Thymus (tissue), 11 donors: ENCODE data around the gene ACOT11. TPM values are rescaled to one million over a fixed set of nuclear protein-coding genes. Genes with fewer than 3 reads are reported as not detected.

Source experiments
- DNase-seq, 9 donors: peaks; one replicate each; pipeline ENCODE4 v3.0.0-alpha.2; 2013; ENCODE audit warnings: low spot score in 9 of 9, low read depth in 6 of 9, missing footprints in 1 of 9
- H3K27ac ChIP-seq, 2 donors: one replicate each; pipeline ENCODE4 v1.5.1; 2013; ENCODE audit warnings: control low read depth in 1 of 2, low read depth in 1 of 2, low read length in 1 of 2, mild to moderate bottlenecking in 1 of 2, moderate library complexity in 1 of 2
- H3K27me3 ChIP-seq, 2 donors: one replicate each; pipeline ENCODE4 v1.5.1; 2013; ENCODE audit warnings: low read length in 1 of 2; ENCODE audit not compliant: control insufficient read depth in 2 of 2, insufficient read depth in 1 of 2
- H3K36me3 ChIP-seq, 2 donors: one replicate each; pipeline ENCODE4 v1.5.1; 2013; ENCODE audit warnings: low read length in 1 of 2, mild to moderate bottlenecking in 1 of 2, moderate library complexity in 1 of 2; ENCODE audit not compliant: control insufficient read depth in 2 of 2, insufficient read depth in 2 of 2
- H3K4me1 ChIP-seq, 2 donors: one replicate each; pipeline ENCODE4 v1.5.1; 2013; ENCODE audit warnings: low read length in 2 of 2; ENCODE audit not compliant: control insufficient read depth in 2 of 2, insufficient read depth in 2 of 2
- H3K4me3 ChIP-seq, 2 donors: one replicate each; pipeline ENCODE4 v1.5.1; 2013; ENCODE audit warnings: low read length in 2 of 2, control low read depth in 1 of 2, mild to moderate bottlenecking in 1 of 2
- H3K9me3 ChIP-seq, 2 donors: one replicate each; pipeline ENCODE4 v1.5.1; 2013; ENCODE audit warnings: low read length in 1 of 2, mild to moderate bottlenecking in 1 of 2; ENCODE audit not compliant: control insufficient read depth in 2 of 2, insufficient read depth in 1 of 2
- WGBS: extraction: QIAGEN DNeasy Blood & Tissue Kit; methylation state at CpG from one replicate; pipeline ENCODE4 v1.1.7; 2013; 5-methylcytosine and 5-hydroxymethylcytosine counted together
- polyA plus RNA-seq: library from polyadenylated mRNA; stranded (reverse); fragments of 200-250 nt; gene quantifications from one replicate; pipeline ENCODE4 v1.2.3, GENCODE V29; 2013
- total RNA-seq: library from RNA; stranded (reverse); fragments of 120-200 nt; gene quantifications from one replicate; pipeline ENCODE4 v1.2.4, GENCODE V29; 2013
- donor health status: healthy.

Gene ACOT11
- total and polyA plus RNA-seq, 2 donors = 1.2 to 1.3 TPM

GRCh38 chr1:54579337-54579781, 31.3 kb downstream of the ACOT11 start:
- Histone ChIP-seq H3K4me1 (no peaks in the 10 kb centered on the region), H3K9me3 (no peaks in the 10 kb centered on the region), H3K27me3 (no peaks in the 10 kb centered on the region), H3K4me3 (no peak overlapping the region), H3K36me3 (no peaks in the 10 kb centered on the region), H3K27ac (no peak overlapping the region)
- 95% methylated on average over 4 of the region's 4 CpGs for WGBS
- no peak for DNase-seq

- no peak overlapping the region for H3K4me3 ChIP-seq
- no peaks in the 10 kb centered on the region for H3K36me3 ChIP-seq
- no peaks in the 10 kb centered on the region for H3K27me3 ChIP-seq
- H3K9me3 ChIP-seq = no peaks in the 10 kb centered on the region
- DNase-seq = no peak
- WGBS = 92% methylated on average over 11 of the region's 11 CpGs
- no peaks in the 10 kb centered on the region for H3K4me1 ChIP-seq
- H3K27ac ChIP-seq = peak overlapping the region in 1 of 2 donors; percentile 20
These were observed 33.0 kb downstream of the ACOT11 start for GRCh38 chr1:54580856-54581550.

GRCh38 chr1:54581621-54582035, 33.6 kb downstream of the ACOT11 start:
- no peak for DNase-seq
- Histone ChIP-seq H3K36me3 (no peaks in the 10 kb centered on the region), H3K9me3 (no peaks in the 10 kb centered on the region), H3K27ac (no peak overlapping the region), H3K4me1 (no peaks in the 10 kb centered on the region), H3K4me3 (no peak overlapping the region), H3K27me3 (no peaks in the 10 kb centered on the region)
- 97% methylated on average over 5 of the region's 5 CpGs for WGBS

DNA sequence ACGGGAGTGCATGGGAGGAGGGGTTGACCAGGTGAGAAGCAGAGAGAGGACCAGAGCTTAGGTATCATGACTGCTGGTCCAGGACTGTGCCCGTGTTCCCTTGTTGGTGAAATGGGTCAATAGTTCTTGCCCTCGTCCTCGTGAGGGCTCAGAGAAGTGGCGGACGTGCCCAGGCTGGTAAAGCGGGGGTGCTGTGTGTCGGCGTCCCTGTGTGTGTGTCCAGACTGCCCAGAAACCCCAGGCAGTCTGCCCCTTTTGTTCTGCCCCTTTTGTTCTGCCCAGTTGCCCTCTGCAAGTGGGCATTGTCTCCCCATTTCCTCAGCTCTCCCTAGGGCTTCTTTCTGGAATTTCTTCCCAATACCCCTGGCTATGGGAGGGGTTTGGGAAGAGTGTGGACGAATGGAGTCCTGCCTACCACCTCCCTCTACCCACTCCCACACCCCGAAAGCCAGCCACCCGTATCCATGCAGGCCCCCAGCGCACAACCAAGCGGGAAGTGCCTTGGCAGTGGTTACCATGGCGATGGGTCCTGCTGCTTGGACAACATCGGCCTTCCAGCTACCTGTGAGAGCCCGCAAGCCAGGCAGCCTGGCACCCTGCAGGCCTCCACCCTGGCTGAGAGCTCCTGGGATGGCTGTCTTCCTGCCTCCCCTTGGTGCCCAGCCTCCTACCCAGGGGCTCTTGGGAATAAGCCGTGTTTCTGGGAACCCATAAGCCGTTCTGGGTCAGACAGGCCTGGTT, 34.7 kb downstream of the ACOT11 start:
- no peaks in the 10 kb centered on the region for H3K36me3 ChIP-seq
- H3K9me3 ChIP-seq = no peaks in the 10 kb centered on the region
- DNase-seq = no peak
- no peaks in the 10 kb centered on the region for H3K27me3 ChIP-seq
- H3K4me1 ChIP-seq = no peaks in the 10 kb centered on the region
- H3K4me3 ChIP-seq = no peak overlapping the region
- WGBS = 97% methylated on average over 19 of the region's 19 CpGs
- no peak overlapping the region for H3K27ac ChIP-seq

GRCh38 chr1:54583307-54583686, 35.3 kb downstream of the ACOT11 start:
- Histone ChIP-seq H3K4me3 (no peak overlapping the region), H3K27ac (no peak overlapping the region), H3K27me3 (no peaks in the 10 kb centered on the region), H3K4me1 (peaks cover 0 to under 1% of the 10 kb centered on the region in 2 donors), H3K9me3 (no peaks in the 10 kb centered on the region), H3K36me3 (no peaks in the 10 kb centered on the region)
- no peak for DNase-seq
- WGBS = 93% methylated on average over 3 of the region's 3 CpGs

DNA sequence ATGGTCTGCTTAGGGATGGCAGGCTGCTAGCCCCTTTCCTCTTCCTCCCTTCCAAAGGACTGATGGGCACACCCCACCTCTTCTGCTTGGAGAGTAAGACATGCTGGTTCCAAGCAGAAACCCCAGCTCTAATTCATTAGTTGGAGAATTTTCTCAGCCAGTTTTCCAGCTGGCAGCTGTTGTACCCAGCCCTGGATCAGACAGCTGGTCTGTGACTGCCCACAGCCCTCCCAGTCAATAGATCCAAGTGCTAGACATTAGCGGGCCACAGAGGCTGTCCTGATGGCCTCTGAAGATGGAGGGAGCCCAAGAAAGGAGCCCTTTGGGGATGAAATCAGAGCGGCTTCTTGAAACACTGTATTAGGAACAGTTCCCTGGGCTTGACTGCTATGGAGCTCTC, 35.8 kb downstream of the ACOT11 start:
- Histone ChIP-seq H3K27me3 (no peaks in the 10 kb centered on the region), H3K9me3 (no peaks in the 10 kb centered on the region), H3K4me3 (no peak overlapping the region), H3K27ac (no peak overlapping the region), H3K36me3 (no peaks in the 10 kb centered on the region), H3K4me1 (peaks cover 0 to 5% of the 10 kb centered on the region in 2 donors)
- WGBS = 99% methylated on average over 2 of the region's 2 CpGs
- no peak for DNase-seq

GRCh38 chr1:54584575-54584974, 36.5 kb downstream of the ACOT11 start:
- Histone ChIP-seq H3K9me3 (no peaks in the 10 kb centered on the region), H3K36me3 (no peaks in the 10 kb centered on the region), H3K27ac (no peak overlapping the region), H3K27me3 (no peaks in the 10 kb centered on the region), H3K4me3 (no peak overlapping the region), H3K4me1 (peaks cover 0 to 5% of the 10 kb centered on the region in 2 donors)
- no peak for DNase-seq
- WGBS = 98% methylated on average over 17 of the region's 17 CpGs

- H3K27me3 ChIP-seq = no peaks in the 10 kb centered on the region
- no peak overlapping the region for H3K4me3 ChIP-seq
- H3K4me1 ChIP-seq = peaks cover 0 to 5% of the 10 kb centered on the region in 2 donors
- H3K36me3 ChIP-seq = no peaks in the 10 kb centered on the region
- 97% methylated on average over 15 of the region's 15 CpGs for WGBS
- no peak for DNase-seq
- H3K9me3 ChIP-seq = no peaks in the 10 kb centered on the region
- no peak overlapping the region for H3K27ac ChIP-seq
These were observed 37.4 kb downstream of the ACOT11 start for GRCh38 chr1:54585181-54586066.

DNA sequence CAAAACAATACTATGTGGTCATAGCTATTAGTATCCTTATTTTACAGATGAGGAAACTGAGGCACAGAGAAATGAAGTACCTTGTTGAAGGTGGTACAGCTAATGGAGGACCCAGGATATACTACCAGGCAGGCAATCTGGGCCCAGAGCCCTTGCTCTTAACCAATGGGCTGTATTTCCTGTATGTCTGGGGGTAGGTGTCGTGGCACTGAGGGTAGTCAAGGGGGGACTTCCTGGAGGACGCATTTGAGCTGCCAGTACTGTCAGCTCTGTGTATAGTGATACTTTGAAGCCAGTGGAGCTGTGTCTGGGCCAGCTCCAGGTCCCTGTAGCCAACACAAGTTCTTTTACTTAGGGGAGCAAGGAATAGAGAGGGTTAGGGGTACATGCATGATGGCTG, 40.3 kb downstream of the ACOT11 start:
- no peaks in the 10 kb centered on the region for H3K36me3 ChIP-seq
- WGBS = 20% methylated on average over 2 of the region's 2 CpGs
- H3K4me1 ChIP-seq = peaks cover 0 to 5% of the 10 kb centered on the region in 2 donors
- peak in 4 of 9 donors; percentile 21 to 58 (median 36) for DNase-seq
- no peaks in the 10 kb centered on the region for H3K9me3 ChIP-seq
- no peak overlapping the region for H3K4me3 ChIP-seq
- H3K27ac ChIP-seq = no peak overlapping the region
- no peaks in the 10 kb centered on the region for H3K27me3 ChIP-seq
